GM21360 (cell line): ENCODE data around the gene ZNF749.

Experiments
- ATAC-seq: cut with Tn5 transposase; IDR thresholded peaks from one replicate; pipeline ENCODE4 v1.9.1; 2021; ENCODE audit warnings: mild to moderate bottlenecking, moderate library complexity; ENCODE audit not compliant: unreplicated experiment

ZNF749 gene

DNA sequence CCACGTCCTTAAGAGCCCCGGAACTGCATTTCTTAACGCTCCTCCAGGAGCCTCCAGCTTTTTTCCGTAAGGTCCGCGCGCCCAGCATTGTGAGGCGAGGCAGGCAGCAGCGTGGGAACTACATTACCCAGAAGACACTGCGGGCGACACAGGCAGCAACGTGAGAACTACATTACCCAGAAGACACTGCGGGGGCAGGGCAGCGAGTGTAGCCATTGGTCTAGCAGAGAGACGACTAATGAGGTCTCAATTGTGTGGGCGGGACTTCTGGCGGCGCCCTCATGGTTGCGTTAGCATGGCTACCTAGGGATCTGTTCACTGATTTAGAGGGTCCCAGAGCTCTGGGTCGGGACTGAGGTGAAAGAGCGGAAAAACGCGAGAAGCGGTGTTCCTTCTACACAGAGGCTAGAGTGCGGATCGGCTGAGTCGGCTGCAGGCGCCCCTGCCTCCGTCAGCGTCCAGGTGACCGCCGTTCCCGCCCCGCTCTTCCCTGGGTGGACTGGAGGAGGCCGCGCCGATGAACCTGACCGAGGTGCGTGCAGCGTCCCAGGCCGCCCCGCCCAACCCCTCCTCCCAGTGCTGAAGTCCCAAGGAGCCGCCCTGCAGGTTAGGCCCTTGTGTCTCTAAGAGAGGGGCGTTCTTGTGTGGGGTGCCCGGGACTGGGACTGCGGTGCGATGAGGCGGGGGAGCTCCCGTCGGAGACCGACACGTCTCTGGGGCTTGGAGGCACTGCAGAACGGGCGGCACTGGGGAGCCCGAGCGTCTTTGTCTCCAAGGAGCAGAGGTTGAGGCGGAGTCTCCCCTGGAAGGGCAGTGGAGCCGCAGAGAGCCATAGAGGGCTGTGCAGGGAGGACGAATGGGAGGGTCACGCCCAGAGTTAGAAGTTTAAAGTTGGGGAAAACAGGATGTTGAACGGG lies at the start of gene ZNF749:
TSS of gene ZNF749 (plus strand) at position 264 of the 917 bp plus-strand sequence. CDS start at position 518, 254 bp downstream.
- ATAC-seq, result peak; percentile 90

DNA sequence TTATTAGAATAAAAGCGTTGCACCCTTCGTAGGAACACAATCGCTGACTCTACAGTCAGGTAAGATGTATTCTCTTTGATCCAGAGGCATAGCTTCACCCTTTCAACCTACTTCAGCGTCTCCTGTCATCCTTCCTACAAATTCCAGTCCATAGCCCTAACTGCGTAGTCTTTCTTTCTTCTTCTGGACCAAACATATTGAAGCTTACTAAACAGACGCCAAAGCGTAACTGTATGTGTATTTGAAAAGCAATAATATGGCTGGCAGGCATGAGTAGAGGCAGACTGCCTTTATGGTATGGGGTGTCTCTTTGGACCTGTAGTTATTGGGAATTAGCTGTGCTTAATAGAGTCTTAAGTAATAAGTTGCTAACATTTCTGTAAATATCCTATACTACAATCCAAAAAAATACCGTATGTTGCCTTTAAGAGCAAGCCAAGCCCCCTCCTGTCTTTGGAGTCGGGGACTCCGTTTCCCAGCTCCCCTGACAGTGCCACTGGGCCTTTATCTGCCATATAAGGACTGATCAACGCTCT lies 45.9 kb upstream of the ZNF749 start:
- no peak for ATAC-seq

DNA sequence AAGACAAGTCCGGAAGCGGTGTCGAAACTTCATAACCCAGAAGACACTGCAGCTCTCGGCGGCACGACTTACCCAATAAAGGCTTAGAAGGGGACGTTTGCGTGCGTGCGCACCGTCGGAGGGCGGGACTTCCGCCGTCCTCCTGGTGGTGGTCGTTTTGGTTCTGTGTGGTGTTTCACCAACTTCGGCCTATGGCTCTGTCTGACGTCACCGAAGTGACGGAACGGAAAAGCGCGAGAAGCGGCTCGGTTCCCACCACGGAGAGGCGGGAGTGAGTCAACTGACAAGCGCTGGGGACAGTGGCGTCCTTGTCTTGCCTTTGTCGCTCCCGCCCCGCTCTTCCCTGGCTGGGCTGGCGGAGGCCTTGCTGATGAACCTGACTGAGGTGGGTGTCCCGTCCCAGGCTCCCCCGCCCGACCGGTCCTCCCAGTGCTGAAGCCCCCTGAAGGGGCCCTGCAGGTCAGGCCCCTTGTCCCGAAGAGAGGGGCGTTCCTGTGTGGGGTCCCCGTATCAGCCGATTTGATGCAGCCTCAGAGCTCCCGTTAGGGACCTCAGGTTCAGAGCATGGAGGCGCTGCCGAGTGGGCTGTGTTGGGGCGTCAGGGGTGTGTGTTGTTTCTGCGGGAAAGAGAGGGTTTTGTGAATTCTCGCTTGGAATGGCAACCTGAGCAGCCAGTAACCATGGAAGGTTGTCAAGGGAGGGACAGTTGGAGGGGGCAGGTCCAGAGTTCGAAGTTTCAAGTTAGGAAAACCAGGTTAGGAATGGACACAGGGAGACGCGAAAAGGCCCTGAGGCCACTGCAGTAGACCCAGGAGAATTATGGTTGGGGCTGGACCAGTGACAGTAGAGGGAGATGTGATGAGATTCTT lies 45.2 kb upstream of the ZNF749 start, which contains the start of gene ZNF548:
TSS of gene ZNF548 (plus strand) at position 125 of the 869 bp plus-strand sequence. CDS start at position 371, 246 bp downstream.
- ATAC-seq, result peak; percentile 96

DNA sequence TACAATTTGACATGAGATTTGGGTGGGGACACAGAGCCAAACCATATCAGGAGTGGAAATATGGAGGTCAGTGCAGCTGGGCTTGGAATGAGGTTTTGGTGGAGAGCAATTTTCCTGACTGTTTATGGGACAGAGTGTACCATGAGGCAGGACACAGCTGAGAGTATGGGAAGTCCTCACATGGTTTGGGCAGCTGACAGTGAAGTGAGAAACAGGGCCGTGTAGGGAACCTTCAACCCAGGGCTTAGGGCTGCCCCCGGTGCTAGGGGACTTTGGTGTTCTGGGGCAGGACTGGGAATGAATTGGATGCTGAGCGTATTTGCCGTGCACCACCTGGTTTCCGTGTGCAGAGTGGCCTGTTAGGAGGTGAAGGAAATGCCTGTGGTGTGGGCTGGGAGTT lies 39.4 kb upstream of the ZNF749 start:
- no peak for ATAC-seq

DNA sequence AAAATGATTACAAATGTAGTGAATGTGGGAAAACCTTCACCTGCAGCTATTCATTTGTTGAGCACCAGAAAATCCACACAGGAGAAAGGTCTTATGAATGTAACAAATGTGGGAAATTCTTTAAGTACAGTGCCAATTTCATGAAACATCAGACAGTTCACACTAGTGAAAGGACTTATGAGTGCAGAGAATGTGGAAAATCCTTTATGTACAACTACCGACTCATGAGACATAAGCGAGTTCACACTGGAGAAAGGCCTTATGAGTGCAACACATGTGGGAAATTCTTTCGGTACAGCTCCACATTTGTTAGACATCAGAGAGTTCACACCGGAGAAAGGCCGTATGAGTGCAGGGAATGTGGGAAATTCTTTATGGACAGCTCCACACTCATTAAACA lies 36.3 kb upstream of the ZNF749 start:
- ATAC-seq, result no peak

DNA sequence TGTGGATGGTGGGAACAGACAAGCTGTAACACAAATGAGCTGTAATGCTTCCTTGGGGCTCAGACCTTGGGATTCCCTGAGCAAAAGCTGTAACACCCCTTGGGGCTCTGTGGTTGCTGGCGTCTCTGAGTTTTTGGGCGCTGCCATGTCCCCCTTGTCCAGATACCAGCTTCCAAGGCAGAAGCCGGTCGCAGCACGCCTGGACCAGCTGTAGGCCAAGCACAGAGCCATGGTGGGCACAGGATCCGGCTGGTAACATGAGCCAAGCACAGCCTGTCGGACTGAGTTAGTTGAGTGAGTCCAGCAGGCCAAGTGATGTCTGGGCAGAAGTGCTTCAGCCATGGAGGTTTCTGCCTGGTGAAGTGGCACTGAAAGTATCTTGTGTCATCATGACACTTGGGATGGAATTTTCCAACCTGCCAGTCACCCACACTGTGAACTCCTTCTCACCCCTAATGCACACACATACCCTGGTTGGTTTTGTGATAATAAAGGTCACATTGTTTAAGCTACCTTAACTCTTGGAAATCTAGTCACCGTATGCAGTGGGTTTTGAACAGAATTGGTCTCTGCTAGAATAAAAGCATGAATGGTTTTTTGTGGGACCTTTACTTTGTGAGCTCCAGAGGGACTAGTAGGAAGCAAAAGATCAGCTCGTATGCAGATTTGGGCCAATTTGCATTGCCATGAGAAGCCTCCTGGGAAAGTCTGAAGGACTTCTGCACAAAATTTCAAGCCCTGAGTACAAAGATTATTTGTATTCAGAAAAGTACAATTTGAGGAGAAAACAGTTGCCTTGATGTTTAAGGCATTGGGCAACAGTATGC lies 31.2 kb upstream of the ZNF749 start:
- no peak for ATAC-seq

DNA sequence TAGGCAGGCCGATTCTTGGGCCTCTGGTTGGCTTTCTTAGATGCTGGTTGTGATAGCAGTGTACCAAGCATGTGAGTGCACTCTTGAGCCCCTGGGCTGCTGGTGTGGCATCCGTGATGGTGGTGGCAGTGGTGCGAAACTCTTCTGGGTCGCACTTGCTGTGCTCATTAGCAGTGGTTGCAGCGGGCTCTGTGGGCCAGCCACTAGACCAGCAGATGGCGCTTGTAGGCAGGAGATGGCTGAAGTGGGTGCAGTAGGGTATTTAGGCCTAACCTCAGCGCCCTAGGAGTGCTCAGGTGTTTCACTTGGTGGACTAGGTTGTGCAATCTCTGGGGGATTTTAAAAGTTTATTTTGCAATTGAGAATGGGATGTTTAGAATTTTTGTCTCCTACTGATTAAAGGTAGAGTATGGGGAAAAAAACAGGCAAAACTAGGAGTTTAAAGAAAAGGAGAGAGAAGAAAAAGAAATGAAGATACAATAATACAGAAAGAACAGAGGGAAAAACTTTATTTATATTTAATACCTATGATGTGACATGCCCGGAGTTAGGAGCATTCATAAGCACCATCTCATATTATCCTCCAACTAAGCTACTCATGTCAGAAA lies 28.5 kb upstream of the ZNF749 start:
- no peak for ATAC-seq

DNA sequence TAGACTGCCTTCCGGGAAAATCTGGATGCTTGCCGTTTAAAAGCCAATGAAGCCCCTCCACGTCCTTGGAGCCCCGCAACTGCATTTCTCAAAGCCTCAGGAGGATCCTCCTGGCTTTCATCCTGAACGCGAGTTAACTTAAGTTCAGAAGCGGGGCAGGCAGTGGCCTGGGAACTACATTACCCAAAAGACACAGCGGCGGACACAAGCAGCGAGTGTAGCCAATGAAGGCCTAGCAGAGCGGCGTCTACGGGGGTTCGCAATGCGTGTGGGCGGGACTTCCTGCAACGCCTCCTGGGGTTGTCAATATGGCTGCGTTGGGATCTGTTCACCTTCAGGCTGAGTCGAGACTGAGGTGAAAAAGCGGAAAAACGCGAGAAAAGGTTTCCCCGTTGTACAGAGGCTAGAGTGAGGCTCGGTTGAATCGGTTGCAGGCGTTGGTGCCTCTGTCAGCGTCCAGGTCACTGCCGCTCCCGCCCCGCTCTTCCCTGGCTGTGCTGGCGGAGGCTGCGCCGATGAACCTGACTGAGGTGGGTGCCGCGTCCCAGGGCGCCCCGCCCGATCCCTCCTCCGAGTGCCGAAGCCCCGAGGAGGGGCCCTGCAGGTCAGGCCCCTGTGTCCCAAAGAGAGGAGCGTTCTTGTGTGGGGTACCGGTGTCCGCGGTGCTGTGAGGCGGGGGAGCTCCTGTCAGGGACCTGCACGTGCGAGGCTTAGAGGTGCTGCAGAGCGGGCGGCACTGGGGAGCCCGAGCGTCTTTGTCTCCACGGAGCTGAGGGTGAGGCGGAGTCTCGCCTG lies 24.1 kb upstream of the ZNF749 start, which contains the start of gene ZNF17:
TSS of gene ZNF17 (plus strand) at position 285 of the 795 bp plus-strand sequence. CDS start 2,455 bp downstream, outside the sequence.
- peak; percentile 91 for ATAC-seq

DNA sequence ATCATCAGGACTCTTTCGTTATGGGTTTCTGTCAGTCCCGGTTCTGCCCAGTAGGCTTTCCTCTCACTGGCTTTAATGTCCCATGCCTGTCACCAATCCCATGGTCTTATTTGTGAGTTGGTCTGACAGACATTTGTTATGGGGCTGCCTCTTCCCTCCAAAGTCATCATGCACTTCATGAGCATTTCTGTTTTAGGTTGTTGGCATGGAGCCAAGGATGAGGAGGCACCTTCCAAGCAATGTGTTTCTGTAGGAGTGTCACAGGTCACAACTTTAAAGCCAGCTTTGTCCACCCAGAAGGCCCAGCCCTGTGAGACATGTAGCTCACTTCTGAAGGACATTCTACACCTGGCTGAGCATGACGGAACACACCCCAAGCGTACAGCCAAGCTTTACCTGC lies 15.7 kb upstream of the ZNF749 start:
- no peak for ATAC-seq

DNA sequence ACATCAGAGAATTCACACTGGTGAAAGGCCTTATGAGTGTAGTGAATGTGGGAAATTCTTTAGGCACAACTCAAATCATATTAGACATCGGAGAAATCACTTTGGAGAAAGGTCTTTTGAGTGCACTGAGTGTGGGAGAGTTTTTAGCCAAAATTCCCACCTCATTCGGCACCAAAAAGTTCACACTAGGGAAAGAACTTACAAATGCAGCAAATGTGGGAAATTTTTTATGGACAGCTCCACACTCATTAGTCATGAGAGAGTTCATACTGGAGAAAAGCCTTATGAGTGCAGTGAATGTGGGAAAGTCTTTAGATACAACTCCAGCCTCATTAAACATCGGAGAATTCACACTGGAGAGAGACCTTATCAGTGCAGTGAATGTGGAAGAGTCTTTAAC lies 14.1 kb upstream of the ZNF749 start:
- ATAC-seq, result no peak

DNA sequence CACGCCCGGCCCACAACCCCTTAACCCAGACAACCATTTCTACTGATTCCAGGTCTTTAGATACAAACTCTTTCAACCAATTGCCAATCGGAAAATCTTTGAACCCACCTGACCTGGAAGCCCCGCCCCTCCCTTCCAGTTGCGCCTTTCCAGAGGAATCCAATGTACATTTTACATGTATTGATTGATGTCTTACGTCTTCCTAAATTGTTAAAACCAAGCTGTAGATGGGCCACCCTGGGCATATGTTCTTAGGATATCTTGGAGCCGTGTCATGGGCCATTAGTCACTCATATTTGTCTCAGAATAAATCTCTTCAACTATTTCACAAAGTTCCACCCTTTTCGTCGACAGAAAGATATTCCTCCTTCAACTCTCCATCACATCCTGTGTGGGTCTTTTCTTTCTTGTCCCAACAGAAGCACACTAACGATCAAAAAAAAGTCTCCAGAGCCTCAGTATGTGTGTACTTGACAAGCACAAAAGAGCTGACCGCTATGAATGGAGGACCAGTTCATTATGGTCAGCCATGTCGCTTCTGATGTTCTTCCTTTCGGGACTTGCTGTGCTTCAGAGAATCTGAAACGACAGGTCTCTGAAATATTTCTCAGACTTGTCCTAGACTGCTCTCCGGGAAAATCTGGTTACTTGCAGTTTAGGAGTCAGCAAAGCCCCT lies 601 bp upstream of the ZNF749 start:
- no peak for ATAC-seq

DNA sequence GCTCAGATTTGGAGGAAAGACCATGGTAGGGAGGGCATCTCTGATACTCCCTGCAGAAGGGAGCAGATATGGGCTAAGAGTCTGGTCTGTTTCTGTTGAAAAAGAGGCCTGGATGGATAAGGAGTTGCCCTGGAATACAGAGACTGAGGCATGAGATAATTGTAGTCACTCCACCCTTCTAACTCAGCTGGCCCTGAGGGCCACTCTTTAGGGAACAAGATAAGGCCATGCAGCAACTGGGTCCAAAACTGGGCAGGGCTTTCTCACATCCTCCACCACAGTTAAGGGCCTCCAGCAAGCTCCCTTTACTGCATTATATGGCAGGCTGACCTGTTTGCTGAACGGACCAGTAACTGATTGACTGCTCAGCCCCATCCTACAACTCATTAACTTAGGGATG lies 1.3 kb downstream of the ZNF749 start:
- ATAC-seq, result no peak

DNA sequence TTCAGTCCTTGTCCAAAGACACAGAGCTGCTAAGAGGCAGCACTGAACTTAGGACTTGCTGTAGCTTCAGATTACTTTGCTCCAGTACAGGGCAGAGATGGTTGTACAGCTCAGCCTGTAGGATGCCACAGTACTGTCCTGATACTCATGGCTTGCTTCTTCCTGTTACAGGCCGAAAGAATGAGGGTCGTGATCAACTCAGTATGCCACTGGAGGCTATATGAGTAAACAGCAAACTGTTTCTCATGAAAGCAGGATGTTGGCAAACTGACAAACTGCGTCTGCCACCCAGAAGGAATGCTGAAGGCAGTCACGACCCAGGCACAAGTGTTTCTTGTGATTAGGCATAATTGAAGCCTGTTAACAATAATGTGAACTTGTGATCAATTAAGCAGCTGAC lies 2.8 kb downstream of the ZNF749 start:
- ATAC-seq, result no peak

DNA sequence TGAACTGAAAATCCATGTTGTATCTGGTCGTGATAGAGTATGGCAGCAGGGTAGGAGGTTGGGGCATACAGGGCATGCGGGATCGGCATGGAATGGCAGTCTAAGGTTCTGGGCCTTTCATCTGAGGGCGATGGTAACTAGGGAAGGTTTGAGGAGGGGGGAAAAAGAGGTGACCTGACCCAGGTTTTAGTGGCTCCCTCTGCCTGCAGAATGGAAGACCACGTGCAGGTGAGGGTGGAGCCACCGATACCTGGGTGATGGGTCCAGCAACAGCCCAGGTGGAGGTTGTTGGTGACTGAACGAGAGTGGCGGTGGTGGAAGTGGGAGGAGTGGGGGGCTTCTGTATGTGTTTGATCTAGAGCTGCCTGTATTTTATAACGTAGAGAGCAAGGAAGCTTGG lies 3.8 kb downstream of the ZNF749 start:
- no peak for ATAC-seq

DNA sequence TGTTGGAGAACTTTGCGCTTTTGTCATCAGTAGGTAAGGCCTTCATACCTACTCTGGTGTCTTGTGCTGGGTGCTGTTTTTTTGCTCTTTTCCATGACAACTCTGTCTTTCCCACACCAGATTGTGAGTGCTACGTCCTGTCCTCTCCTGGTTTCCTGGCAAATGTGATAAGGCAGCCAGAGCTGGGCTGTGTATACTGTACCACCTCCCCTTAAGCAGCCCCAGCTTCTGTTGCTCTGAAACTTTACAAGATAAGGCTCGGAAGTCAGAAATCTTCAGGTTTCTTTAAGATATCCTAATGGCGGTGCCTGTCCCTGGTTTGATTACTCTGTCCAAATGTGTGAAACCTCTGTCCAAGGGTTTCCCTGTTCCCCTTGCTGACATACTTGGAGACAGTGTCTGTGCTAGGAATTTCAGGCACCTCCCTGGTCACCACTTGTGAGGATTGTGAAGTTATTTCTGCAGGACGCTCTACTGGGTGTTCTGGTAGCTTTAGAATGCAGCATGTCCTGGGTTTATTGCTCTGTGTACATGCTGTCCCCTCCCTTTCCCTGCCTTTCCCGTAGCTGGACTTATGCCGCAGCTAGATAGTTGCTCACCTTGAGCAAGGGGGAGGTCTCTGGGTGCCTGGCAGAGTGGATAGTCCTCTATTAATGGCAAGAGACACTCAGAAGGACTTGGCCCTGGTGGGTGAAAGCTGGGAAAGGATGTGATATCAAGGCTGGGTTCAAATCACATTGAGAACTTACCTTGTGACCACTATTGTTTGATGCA lies 7.0 kb downstream of the ZNF749 start:
- no peak for ATAC-seq

DNA sequence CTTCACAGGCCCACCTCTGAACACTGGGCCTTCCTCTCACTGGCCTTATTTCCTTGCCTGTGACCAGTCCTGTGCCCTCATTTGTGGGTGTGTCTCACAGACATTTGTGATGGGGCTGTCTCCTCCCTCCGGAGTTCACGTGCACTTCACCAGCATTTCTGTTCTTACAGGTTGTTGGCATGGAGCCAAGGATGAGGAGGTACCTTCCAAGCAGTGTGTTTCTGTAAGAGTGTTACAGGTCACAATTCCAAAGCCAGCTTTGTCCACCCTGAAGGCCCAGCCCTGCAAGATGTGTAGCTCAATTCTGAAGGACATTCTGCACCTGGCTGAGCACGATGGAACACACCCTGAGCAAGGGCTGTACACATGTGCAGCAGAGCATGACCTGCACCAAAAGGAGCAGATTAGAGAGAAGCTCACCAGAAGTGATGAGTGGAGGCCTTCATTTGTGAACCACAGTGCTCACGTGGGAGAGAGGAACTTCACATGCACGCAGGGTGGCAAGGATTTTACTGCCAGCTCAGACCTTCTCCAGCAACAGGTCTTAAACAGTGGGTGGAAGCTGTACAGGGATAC lies 8.1 kb downstream of the ZNF749 start:
- no peak for ATAC-seq

DNA sequence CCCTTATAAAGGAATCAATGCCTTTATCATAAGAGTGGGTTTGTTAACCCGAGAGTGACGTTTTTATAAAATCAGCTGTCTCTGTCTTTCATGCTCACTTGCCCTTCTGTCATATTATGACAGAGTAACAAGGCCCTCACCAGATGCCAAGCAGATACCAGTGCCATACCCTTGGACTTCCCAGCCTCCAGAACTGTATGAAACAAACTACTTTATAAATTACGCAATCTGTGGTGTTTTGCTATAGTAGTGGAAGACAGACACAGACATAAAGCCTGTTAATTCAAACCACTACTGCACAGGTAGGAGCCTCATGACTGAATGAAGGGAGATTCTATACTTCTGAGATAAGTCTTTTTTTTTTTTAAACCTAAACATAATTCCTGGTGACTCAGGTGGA lies 17.2 kb downstream of the ZNF749 start:
- ATAC-seq, result no peak
